ENCODE results near the gene POMC. TPM values are rescaled to one million over a fixed set of nuclear protein-coding genes. Genes with fewer than 3 reads are reported as not detected.
"Not testable (repeated sequence)": the region's sequence is repeated elsewhere in the genome, so short reads cannot be mapped to it uniquely, and the experiment has no call there.

The POMC gene
- total RNA-seq, 1 donor from 2014 or later = 3.3 TPM

DNA sequence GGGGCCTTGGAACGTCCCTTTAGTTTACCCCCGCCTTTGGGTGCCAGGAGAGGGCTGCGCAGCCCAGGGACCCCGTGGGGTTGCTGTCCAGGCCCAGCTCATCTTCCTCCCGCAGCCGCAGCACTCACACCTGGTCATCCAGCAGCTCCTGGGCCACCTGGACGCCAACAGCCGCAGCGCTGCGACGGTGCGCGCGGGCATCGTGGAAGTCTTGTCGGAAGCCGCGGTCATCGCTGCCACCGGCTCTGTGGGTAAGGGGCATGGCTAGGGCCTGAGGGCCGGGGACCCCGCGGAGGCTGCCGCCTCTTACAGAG, 37.2 kb downstream of the POMC start:
- peaks cover 7% of the 10 kb centered on the region for H3K4me1 ChIP-seq
- intact Hi-C loops (cut with DNase I) = no loop called here
- TF ChIP-seq, protein P1, sequence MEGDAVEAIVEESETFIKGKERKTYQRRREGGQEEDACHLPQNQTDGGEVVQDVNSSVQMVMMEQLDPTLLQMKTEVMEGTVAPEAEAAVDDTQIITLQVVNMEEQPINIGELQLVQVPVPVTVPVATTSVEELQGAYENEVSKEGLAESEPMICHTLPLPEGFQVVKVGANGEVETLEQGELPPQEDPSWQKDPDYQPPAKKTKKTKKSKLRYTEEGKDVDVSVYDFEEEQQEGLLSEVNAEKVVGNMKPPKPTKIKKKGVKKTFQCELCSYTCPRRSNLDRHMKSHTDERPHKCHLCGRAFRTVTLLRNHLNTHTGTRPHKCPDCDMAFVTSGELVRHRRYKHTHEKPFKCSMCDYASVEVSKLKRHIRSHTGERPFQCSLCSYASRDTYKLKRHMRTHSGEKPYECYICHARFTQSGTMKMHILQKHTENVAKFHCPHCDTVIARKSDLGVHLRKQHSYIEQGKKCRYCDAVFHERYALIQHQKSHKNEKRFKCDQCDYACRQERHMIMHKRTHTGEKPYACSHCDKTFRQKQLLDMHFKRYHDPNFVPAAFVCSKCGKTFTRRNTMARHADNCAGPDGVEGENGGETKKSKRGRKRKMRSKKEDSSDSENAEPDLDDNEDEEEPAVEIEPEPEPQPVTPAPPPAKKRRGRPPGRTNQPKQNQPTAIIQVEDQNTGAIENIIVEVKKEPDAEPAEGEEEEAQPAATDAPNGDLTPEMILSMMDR (IDR thresholded peaks at IDR 0.05) = no peak
- H3K9me3 ChIP-seq = no peaks in the 10 kb centered on the region
- H3K4me3 ChIP-seq = peak overlapping the region; percentile 29
- no peak for ATAC-seq
- H3K27ac ChIP-seq = no peak overlapping the region
- DNase-seq = no peak
- no peaks in the 10 kb centered on the region for H3K27me3 ChIP-seq
- no peaks in the 10 kb centered on the region for H3K36me3 ChIP-seq

GRCh38 chr2:25129901-25130520, 38.4 kb downstream of the POMC start:
- no peak for ATAC-seq

GRCh38 chr2:25127646-25128045, 40.7 kb downstream of the POMC start:
- TF ChIP-seq, protein P1 (IDR thresholded peaks at IDR 0.05) = no peak
- DNase-seq = no peak
- intact Hi-C loops (cut with DNase I) = loop anchor here (5.0 kb wide), 1 partner anchor 150 kb away; no protein-coding TSS in a partner anchor
- no peak overlapping the region for H3K27ac ChIP-seq
- H3K4me1 ChIP-seq = peaks cover 7% of the 10 kb centered on the region
- no peaks in the 10 kb centered on the region for H3K9me3 ChIP-seq
- H3K4me3 ChIP-seq = no peak overlapping the region
- ATAC-seq = no peak
- no peaks in the 10 kb centered on the region for H3K27me3 ChIP-seq
- no peaks in the 10 kb centered on the region for H3K36me3 ChIP-seq

More at GRCh38 chr2:25129901-25130520, 38.4 kb downstream of the POMC start:
- H3K9me3 ChIP-seq = no peaks in the 10 kb centered on the region
- H3K4me3 ChIP-seq = no peak overlapping the region
- no peak overlapping the region for H3K27ac ChIP-seq
- peaks cover 7% of the 10 kb centered on the region for H3K4me1 ChIP-seq
- H3K36me3 ChIP-seq = no peaks in the 10 kb centered on the region
- no peaks in the 10 kb centered on the region for H3K27me3 ChIP-seq
- no peak for DNase-seq
- TF ChIP-seq, protein P1 (IDR thresholded peaks at IDR 0.05) = no peak
- intact Hi-C loops (cut with DNase I) = loop anchor here (5.0 kb wide), 1 partner anchor 153 kb away; no protein-coding TSS in a partner anchor

GRCh38 chr2:25127071-25127470, 41.3 kb downstream of the POMC start:
- intact Hi-C loops (cut with DNase I) = loop anchor here (5.0 kb wide), 1 partner anchor 150 kb away; no protein-coding TSS in a partner anchor
- H3K4me1 ChIP-seq, DNase-seq, ATAC-seq, H3K9me3 ChIP-seq, H3K27ac ChIP-seq, H3K36me3 ChIP-seq, H3K4me3 ChIP-seq, H3K27me3 ChIP-seq: not testable (repeated sequence)

- Histone ChIP-seq H3K4me1 (no peaks in the 10 kb centered on the region), H3K27ac (no peak overlapping the region), H3K4me3 (no peak overlapping the region), H3K9me3 (no peaks in the 10 kb centered on the region), H3K27me3 (no peaks in the 10 kb centered on the region), H3K36me3 (no peaks in the 10 kb centered on the region)
- DNase-seq (no peak), ATAC-seq (no peak)
- TF ChIP-seq, protein P1 (IDR thresholded peaks at IDR 0.05) = no peak
- intact Hi-C loops (cut with DNase I) = loop anchor here (5.0 kb wide), 1 partner anchor 149 kb away; no protein-coding TSS in a partner anchor
Measured at GRCh38 chr2:25125976-25126375, 42.4 kb downstream of the POMC start.

DNA sequence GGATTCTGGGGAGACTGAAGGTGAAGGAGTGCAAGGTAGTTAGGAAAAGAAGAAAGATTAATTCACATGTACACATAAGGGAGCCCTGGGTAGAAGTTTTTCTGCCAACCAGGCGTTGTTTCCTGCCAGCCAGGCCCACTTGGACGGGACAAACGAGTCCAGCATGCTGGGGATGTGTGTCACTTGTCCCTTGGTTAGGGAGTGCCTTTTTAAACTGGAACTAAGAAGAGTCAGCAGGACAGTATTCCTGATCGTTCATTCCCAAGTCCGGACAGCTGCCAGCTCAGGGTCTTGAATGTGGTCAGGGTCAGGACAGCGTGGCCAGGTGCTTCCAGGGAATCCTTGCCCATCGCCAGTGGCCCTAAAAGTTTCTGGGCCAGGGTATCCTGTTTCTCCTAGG, 43.2 kb downstream of the POMC start:
- no peaks in the 10 kb centered on the region for H3K36me3 ChIP-seq
- TF ChIP-seq, protein P1 (IDR thresholded peaks at IDR 0.05) = no peak
- intact Hi-C loops (cut with DNase I) = loop anchor here (5.0 kb wide), 1 partner anchor 148 kb away; no protein-coding TSS in a partner anchor
- H3K4me3 ChIP-seq = no peak overlapping the region
- H3K27ac ChIP-seq = no peak overlapping the region
- ATAC-seq (no peak), DNase-seq (no peak)
- no peaks in the 10 kb centered on the region for H3K9me3 ChIP-seq
- no peaks in the 10 kb centered on the region for H3K27me3 ChIP-seq
- H3K4me1 ChIP-seq = no peaks in the 10 kb centered on the region
